ENCODE results near the gene OR5AL1. TPM values are rescaled to one million over a fixed set of nuclear protein-coding genes. Genes with fewer than 3 reads are reported as not detected.
"Not testable (repeated sequence)": the region's sequence is repeated elsewhere in the genome, so short reads cannot be mapped to it uniquely, and the experiment has no call there.

The OR5AL1 gene
- polyA plus RNA-seq, 2 of the 4 experiments (the other 2 are of a cell fraction): not detected

DNA sequence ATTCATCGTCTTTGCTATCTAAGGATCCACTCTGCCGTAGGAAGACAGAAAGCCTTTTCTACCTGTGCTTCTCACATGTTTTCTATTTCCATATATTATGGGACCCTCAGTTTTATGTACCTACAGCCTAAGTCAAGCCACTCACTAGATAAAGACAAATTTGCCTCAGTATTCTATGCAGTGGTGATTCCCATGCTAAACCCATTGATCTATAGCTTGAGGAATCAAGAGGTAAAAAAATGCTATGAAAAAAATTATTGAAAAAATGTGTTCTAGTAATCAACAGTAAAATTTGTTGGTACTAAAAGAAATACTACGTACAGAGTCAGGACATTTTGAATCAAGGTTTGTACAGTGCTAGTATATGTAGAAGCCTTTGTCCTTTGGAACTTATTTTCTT lies 18.1 kb upstream of the OR5AL1 start:
- no peaks in the 10 kb centered on the region for H3K9me3 ChIP-seq
- ChIA-PET CTCF (no interaction called here), POLR2A (no interaction called here)
- no peak overlapping the region for H3K4me3 ChIP-seq
- DNase-seq (ENCODE audit: low read depth in 1 of 2, low spot score in 1 of 2): no peak
- H3K4me2 ChIP-seq: no peak overlapping the region
- no peak for ATAC-seq
- TF ChIP-seq BHLHE40 (IDR thresholded peaks at IDR 0.05; ENCODE audit: low read depth, low read length) (no peak), SREBF2 (IDR thresholded peaks at IDR 0.05) (no peak), RARB (CRISPR knock-in tag; IDR thresholded peaks at IDR 0.05) (no peak), FOXS1 (CRISPR knock-in tag; IDR thresholded peaks at IDR 0.05) (no peak), POLR2AphosphoS2 (conservative IDR thresholded peaks at IDR 0.05; ENCODE audit: low read length) (no peak), ESRRA (IDR thresholded peaks at IDR 0.05; ENCODE audit: borderline replicate concordance, low read length) (no peak), ZFP36 (IDR thresholded peaks at IDR 0.05; ENCODE audit: borderline replicate concordance, partially characterized antibody) (no peak)
- TF ChIP-seq, protein P1, sequence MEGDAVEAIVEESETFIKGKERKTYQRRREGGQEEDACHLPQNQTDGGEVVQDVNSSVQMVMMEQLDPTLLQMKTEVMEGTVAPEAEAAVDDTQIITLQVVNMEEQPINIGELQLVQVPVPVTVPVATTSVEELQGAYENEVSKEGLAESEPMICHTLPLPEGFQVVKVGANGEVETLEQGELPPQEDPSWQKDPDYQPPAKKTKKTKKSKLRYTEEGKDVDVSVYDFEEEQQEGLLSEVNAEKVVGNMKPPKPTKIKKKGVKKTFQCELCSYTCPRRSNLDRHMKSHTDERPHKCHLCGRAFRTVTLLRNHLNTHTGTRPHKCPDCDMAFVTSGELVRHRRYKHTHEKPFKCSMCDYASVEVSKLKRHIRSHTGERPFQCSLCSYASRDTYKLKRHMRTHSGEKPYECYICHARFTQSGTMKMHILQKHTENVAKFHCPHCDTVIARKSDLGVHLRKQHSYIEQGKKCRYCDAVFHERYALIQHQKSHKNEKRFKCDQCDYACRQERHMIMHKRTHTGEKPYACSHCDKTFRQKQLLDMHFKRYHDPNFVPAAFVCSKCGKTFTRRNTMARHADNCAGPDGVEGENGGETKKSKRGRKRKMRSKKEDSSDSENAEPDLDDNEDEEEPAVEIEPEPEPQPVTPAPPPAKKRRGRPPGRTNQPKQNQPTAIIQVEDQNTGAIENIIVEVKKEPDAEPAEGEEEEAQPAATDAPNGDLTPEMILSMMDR (IDR thresholded peaks at IDR 0.05): no peak
- TF ChIP-seq, protein P2, sequence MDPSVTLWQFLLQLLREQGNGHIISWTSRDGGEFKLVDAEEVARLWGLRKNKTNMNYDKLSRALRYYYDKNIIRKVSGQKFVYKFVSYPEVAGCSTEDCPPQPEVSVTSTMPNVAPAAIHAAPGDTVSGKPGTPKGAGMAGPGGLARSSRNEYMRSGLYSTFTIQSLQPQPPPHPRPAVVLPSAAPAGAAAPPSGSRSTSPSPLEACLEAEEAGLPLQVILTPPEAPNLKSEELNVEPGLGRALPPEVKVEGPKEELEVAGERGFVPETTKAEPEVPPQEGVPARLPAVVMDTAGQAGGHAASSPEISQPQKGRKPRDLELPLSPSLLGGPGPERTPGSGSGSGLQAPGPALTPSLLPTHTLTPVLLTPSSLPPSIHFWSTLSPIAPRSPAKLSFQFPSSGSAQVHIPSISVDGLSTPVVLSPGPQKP (IDR thresholded peaks at IDR 0.05; ENCODE audit: low read depth, low read length): no peak
- TF ChIP-seq, protein P3, sequence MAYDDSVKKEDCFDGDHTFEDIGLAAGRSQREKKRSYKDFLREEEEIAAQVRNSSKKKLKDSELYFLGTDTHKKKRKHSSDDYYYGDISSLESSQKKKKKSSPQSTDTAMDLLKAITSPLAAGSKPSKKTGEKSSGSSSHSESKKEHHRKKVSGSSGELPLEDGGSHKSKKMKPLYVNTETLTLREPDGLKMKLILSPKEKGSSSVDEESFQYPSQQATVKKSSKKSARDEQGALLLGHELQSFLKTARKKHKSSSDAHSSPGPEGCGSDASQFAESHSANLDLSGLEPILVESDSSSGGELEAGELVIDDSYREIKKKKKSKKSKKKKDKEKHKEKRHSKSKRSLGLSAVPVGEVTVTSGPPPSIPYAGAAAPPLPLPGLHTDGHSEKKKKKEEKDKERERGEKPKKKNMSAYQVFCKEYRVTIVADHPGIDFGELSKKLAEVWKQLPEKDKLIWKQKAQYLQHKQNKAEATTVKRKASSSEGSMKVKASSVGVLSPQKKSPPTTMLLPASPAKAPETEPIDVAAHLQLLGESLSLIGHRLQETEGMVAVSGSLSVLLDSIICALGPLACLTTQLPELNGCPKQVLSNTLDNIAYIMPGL (CRISPR knock-in tag; IDR thresholded peaks at IDR 0.05; ENCODE audit: borderline replicate concordance): no peak
- WGBS (ENCODE audit: missing lambda C conversion rate): 40% methylated on average over 3 of the region's 3 CpGs
- no peak overlapping the region for H3K27ac ChIP-seq
- FAIRE-seq: no peak
- no peaks in the 10 kb centered on the region for H3K4me1 ChIP-seq

DNA sequence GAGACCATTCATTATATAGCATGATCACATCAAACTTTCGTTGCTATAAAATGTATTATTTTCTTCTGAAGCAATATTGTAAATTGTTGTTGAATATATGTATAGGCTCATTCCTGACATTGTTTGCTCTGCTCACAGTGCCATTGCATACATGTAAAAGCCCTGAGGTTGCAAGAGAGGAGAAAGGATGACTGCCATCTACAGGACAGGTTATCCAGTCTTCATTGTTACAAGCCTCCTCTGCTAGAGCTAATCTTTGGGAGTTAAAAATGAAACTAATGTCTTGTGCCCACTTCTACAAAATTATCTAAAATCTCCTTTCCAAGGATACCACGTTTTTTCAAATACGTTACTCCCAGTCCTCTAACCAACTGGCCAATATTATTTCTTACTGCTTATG lies 16.4 kb upstream of the OR5AL1 start:
- H3K4me2 ChIP-seq: no peak overlapping the region

DNA sequence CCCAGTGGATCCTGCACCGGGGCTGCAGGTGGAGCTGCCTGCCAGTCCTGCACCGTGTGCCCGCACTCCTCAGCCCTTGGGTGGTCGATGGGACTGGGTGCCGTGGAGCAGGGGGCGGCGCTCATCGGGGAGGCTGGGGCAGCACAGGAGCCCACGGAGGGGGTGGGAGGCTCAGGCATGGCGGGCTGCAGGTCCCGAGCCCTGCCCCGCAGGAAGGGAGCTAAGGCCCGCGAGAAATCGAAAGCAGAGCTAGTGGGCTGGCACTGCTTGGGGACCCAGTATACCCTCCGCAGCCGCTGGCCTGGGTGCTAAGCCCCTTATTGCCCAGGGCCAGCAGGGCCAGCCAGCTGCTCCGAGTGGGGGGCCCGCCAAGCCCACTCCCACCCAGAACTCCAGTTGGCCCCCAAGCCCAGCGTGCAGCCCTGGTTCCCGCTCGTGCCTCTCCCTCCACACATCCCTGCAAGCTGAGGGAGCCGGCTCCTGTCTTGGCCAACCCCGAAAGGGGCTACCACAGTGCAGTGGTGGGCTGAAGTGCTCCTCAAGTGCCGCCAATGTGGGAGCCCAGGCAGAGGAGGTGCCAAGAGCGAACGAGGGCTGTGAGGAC lies 10.5 kb upstream of the OR5AL1 start:
- WGBS (ENCODE audit: missing lambda C conversion rate): 49% methylated on average over 17 of the region's 27 CpGs
- H3K9me3 ChIP-seq; H3K4me2 ChIP-seq; DNase-seq (ENCODE audit: low read depth in 1 of 2, low spot score in 1 of 2); FAIRE-seq; CTCF ChIA-PET; ATAC-seq; H3K4me1 ChIP-seq; H3K27ac ChIP-seq; POLR2A ChIA-PET; H3K4me3 ChIP-seq: not testable (repeated sequence)

More for the DNA sequence above, 16.4 kb upstream of the OR5AL1 start:
- ATAC-seq (no peak), DNase-seq (ENCODE audit: low read depth in 1 of 2, low spot score in 1 of 2) (no peak), FAIRE-seq (no peak)
- CTCF ChIA-PET: no interaction called here
- Histone ChIP-seq H3K9me3 (no peaks in the 10 kb centered on the region), H3K4me3 (no peak overlapping the region), H3K4me1 (no peaks in the 10 kb centered on the region), H3K27ac (no peak overlapping the region)
- POLR2A ChIA-PET: no interaction called here
- WGBS (ENCODE audit: missing lambda C conversion rate): 9% methylated on average over 3 of the region's 3 CpGs
- no peak for TF ChIP-seq ZNF302 (CRISPR knock-in tag; IDR thresholded peaks at IDR 0.05)
- TF ChIP-seq FOXS1 (CRISPR knock-in tag; IDR thresholded peaks at IDR 0.05): no peak
- no peak for TF ChIP-seq RCOR1 (IDR thresholded peaks at IDR 0.05; ENCODE audit: low read depth, low read length)
- TF ChIP-seq CBX2 (IDR thresholded peaks at IDR 0.05; ENCODE audit: borderline replicate concordance, low read depth): no peak
- no peak for TF ChIP-seq NFE2L2 (conservative IDR thresholded peaks at IDR 0.05; ENCODE audit: low read length)
- no peak for TF ChIP-seq HOXB5 (CRISPR knock-in tag; IDR thresholded peaks at IDR 0.05)
- no peak for TF ChIP-seq HOXB13 (CRISPR knock-in tag; IDR thresholded peaks at IDR 0.05; ENCODE audit: low read depth)
- TF ChIP-seq, protein P1 (IDR thresholded peaks at IDR 0.05): no peak
- TF ChIP-seq TFCP2L1 (CRISPR knock-in tag; IDR thresholded peaks at IDR 0.05): no peak
- TF ChIP-seq TP53 (CRISPR knock-in tag; IDR thresholded peaks at IDR 0.05): no peak
- no peak for TF ChIP-seq RFX5 (IDR thresholded peaks at IDR 0.05)
- no peak for TF ChIP-seq SREBF2 (IDR thresholded peaks at IDR 0.05)
- TF ChIP-seq KDM5A (IDR thresholded peaks at IDR 0.05): no peak
- no peak for TF ChIP-seq HEYL (CRISPR knock-in tag; IDR thresholded peaks at IDR 0.05)
- no peak for TF ChIP-seq FOSL2 (IDR thresholded peaks at IDR 0.05)
- TF ChIP-seq FOSL2 (CRISPR knock-in tag; IDR thresholded peaks at IDR 0.05): no peak
- TF ChIP-seq RARB (CRISPR knock-in tag; IDR thresholded peaks at IDR 0.05): no peak

All from A549 (cell line).